Epithelial cell of esophagus (primary cell): Measurements from ENCODE around the gene WWC2.
A peak's percentile ranks its signal among the peaks of the same experiment; 100 is the strongest.

Source experiments
- DNase-seq: peaks from one replicate; pipeline ENCODE4 v3.0.0; 2010; ENCODE audit warnings: low read depth
- H3K4me3 ChIP-seq: 2 replicates; pipeline ENCODE4 v1.5.1; 2011; ENCODE audit warnings: mild to moderate bottlenecking, low read length, control low read depth
- CTCF ChIP-seq: IDR thresholded peaks from 2 replicates; pipeline ENCODE4 v1.5.1; 2011; ENCODE audit warnings: low read depth, mild to moderate bottlenecking, low read length, control low read depth, inconsistent platforms; ENCODE audit not compliant: insufficient read depth; ENCODE audit errors: missing control alignments

Gene WWC2

GRCh38 chr4:183098723-183099536 lies at the start of gene WWC2:
TSS of gene WWC2 (plus strand) at chr4:183099257. CDS start at chr4:183099492, 235 bp downstream.
- DNase-seq: peak; percentile 93
- H3K4me3 ChIP-seq: peak within 1 kb of the TSS; percentile 82
- no peak for TF ChIP-seq CTCF

GRCh38 chr4:183053681-183054080 lies 45.4 kb upstream of the WWC2 start:
- DNase-seq: no peak
- TF ChIP-seq CTCF: no peak

GRCh38 chr4:183057255-183057654 lies 41.8 kb upstream of the WWC2 start:
- H3K4me3 ChIP-seq: no peak overlapping the region
- no peak for DNase-seq
- no peak for TF ChIP-seq CTCF

More at GRCh38 chr4:183053681-183054080, 45.4 kb upstream of the WWC2 start:
- H3K4me3 ChIP-seq: no peak overlapping the region

- DNase-seq: no peak
- no peak overlapping the region for H3K4me3 ChIP-seq
- TF ChIP-seq CTCF: no peak
Observed at GRCh38 chr4:183059797-183060196, 39.3 kb upstream of the WWC2 start.

GRCh38 chr4:183068502-183068901 lies 30.6 kb upstream of the WWC2 start:
- no peak overlapping the region for H3K4me3 ChIP-seq
- DNase-seq: no peak
- no peak for TF ChIP-seq CTCF

GRCh38 chr4:183071222-183071621 lies 27.8 kb upstream of the WWC2 start:
- no peak overlapping the region for H3K4me3 ChIP-seq
- no peak for DNase-seq
- TF ChIP-seq CTCF: no peak

GRCh38 chr4:183072176-183072575 lies 26.9 kb upstream of the WWC2 start:
- DNase-seq: no peak
- TF ChIP-seq CTCF: no peak

More at GRCh38 chr4:183072176-183072575, 26.9 kb upstream of the WWC2 start:
- H3K4me3 ChIP-seq: no peak overlapping the region
